GM18511 (cell line): ENCODE results near the gene CWF19L1.
"Not testable (repeated sequence)": the region's sequence is repeated elsewhere in the genome, so short reads cannot be mapped to it uniquely, and the experiment has no call there.

Experiments used
- ATAC-seq: cut with Tn5 transposase; IDR thresholded peaks from one replicate; pipeline ENCODE4 v1.9.1; 2021; ENCODE audit warnings: mild to moderate bottlenecking, moderate library complexity; ENCODE audit not compliant: unreplicated experiment

Gene CWF19L1

DNA sequence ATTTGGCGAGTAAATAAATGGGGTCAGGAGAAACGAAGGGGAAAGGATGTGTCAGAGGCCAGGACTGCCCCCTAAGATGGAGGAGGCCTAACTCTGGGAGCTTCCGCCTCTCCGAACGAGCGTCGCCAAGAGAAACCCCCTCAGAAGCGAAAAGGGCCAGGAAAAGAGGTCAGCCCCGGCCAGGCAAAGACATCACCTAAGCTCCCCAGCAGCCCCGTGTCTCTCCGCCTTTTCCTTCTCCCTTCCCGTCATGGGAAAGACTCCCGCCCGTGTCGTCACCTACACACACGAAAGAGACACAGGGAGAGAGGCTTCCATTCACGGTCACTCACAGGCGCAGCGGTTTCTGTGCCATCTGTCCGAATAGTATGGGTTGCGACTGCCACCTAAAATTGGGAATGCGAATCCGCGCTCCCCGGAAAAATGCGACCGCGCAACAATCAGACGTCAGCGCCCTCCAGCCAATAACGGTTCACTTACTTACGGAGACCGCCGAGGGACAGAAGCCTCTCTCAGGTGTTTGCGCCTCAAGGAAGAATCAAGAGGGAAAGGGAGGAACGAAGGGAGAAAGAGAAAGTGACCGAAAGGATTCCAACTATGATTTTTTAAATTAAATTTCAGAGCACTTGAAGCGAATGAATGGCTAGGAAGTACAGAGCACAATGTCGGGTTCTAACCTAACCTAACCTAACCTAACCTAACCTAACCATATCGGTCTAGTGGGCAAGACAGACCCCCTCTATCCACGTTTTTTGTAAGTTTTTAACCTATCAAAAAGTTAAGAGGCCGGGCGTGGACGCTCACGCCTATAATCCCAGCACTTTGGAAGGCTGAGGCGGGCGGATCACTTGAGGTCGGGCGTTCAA lies at the start of gene CWF19L1:
Gene CWF19L1 (minus strand): TSS at position 400 of the 866 bp plus-strand sequence. CDS start 45 bp downstream, at position 355.
- peak; percentile 88 for ATAC-seq

DNA sequence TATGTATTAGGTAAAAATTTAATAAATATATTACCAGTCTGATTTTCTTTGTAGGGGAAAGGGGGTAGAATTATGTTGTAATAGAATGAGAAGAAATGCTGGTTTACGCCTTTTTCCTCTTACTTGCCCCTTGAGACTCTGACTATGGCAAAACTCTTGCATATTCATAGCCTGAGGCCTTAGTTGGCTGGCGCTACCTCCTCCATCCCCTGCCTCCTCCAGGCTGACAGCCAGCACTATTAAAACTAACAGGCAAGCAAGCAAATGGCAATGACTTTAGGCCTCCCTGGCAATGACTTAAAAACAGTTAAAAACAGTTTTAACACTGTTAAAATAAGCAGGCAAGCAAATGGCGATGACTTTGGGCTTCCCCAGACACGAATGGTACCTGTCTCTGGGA lies 48.2 kb upstream of the CWF19L1 start:
- no peak for ATAC-seq

DNA sequence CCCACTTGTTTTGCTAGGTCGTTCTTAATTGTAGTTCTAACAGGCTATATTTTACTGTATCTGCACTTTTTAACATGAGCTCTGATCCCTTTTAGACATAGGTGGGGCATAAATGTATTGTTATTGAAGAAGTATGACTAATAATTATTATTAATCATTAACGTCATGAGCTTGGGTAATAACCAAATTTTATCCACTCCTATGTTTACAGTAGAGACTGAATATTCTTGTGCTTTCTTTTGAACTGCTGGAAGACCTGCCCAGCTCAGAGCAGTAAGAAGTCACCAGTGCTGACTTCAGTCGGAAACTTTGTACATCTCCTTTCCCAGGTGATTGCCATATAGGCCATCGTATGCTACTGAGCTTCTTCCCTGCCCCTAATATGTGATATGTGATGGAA lies 43.9 kb upstream of the CWF19L1 start:
- no peak for ATAC-seq

DNA sequence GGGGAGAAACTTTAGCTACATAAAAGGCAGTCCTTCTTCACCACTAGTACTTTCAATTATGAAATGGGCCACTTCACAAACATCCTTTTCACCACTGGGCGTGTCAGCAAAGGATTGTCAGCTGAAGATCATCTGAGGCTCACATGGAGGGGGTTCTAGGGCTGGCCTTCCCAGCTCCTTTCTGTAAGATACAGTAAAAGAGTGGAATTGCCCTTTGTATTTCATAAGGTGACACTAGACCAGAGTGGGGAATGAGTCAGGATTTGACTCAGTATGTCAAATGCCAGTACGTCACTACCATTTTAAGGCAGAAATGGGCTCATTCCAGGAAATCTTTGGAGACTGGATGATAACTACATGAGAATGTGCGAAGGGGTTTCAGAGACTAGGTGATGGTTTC lies 40.2 kb upstream of the CWF19L1 start:
- no peak for ATAC-seq

DNA sequence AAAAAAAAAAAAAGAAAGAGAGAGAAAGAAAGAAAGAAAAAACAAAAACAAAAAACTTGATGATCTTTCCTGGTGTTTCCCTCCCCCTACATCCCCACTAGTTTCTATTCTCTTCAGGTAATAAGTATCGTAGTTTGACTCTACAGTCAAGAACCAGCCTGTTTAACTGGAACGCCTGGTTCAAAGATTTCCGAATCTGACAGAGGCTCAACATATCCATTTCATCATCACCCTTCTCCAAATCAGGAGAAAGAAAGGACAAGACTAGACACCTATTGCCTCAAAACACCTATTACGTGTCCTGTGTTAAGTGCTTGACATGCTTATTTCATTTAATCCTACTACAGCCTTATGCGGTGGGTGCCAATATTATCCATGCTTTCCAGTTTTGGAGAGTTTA lies 39.4 kb upstream of the CWF19L1 start:
- ATAC-seq: no peak

DNA sequence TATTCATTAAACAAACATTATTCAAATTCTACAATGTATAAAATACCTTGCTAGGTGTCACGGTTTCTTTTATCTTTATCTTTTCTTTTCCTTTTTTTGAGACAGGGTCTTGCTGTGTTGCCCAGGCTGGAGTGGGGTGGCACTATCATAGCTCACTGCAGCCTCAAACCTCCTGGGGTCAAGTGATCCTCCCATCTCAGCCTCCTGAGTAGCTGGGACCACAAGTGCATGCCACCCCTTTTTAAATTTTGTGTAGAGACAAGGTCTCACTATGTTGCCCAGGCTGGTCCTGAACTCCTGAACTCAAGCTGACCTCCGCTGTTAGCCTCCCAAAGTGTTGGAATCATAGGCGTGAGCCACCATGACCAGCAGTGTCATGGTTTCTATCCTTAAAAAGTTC lies 37.0 kb upstream of the CWF19L1 start:
- ATAC-seq: no peak

DNA sequence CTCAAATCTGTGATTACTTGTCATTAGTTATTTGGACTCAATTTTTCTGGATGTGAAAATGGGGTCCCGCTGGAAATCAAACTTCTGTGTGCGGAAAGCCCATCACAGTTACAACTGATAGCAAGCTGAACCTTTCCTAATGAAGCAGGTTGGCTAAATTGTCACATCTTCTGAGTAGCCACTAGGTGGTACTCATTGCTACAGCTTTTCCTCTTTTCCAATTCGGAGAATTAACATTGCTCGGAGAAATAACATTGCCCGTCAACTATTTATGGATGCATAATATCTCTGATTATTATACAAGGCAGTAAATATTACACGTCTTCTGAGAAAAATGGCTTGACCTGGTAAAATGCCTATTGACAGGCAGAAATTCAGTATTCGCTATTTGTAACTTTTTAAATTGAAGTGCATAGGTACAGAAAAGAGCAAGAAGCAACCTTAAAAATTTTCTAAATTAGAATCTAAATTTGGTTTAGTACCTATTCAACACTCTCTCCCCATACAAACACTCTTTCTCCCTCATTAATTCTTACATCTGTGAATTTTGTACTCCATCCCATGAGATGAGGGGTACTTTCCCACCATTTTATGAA lies 36.4 kb upstream of the CWF19L1 start:
- no peak for ATAC-seq

DNA sequence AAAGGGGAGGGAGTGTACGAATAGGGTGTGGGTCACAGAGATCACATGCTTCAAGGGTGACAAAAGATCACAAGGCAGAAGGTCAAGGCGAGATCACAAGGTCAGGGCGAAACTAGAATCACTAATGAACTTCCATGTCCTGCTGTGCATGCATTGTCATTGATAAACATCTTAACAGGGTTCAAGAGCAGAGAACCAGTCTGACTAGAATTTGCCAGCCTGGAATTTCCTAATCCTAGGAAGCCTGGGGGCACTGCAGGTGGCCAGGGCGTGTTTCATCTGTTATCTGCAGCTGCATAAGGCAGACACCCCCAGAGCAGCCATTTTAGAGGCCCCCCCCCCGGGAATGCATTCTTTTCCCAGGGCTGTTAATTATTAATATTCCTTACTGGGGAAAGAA lies 33.7 kb upstream of the CWF19L1 start:
- not testable (repeated sequence) for ATAC-seq

DNA sequence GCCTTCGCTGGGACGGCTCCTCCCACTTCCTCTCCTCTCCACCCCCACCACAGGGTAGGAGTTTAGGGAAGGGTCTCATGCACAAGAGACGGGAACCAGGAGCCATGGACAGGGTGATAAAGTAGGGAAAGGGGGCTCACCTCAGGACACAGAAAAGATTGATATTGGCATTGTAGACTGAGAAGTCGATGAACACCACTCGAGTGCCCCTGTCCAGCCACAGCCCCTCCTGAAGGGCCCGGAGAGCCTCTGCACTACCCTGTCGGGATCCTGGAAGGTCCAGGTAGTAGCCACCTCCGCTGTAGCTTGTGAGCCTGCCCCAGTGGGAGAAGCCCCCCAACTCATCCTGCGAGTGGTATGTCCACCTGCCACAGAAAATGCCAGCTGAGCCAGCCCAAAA lies 29.8 kb upstream of the CWF19L1 start:
- ATAC-seq: no peak

DNA sequence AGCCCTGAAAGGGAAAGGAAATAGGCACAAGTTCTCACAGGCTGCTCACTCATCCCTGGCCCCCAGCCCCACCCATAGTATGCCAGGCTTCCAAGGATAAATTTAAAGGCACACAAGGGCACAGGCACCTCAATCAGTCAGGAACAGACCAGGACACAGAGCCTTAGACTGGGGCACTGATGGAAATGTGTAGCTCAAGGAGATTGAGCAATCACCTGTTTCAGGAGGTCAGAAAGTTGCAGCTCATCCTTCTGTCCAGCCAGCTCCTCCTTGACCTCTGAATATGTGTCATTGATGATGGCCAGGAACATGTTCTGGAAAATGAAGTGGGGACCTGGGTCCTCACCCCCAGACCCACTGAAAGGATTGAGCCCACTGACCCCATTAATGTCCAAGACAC lies 25.6 kb upstream of the CWF19L1 start:
- ATAC-seq: no peak

DNA sequence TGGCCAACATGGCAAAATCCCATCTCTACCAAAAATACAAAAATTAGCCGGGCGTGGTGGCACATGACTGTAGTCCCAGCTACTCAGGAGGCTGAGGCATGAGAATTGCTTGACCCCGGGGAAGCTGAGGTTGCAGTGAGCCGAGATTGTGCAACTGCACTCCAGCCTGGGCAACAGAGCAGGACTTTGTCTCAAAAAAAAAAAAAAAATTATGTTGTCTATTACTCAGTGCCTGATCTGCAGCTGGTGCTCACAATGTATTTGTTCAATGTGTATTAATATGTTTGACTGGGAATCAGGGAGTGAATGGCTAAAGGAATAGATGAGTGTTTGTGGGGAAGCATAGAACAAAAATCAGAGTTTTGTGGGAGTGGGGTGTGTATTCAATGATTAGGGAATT lies 24.9 kb upstream of the CWF19L1 start:
- not testable (repeated sequence) for ATAC-seq

DNA sequence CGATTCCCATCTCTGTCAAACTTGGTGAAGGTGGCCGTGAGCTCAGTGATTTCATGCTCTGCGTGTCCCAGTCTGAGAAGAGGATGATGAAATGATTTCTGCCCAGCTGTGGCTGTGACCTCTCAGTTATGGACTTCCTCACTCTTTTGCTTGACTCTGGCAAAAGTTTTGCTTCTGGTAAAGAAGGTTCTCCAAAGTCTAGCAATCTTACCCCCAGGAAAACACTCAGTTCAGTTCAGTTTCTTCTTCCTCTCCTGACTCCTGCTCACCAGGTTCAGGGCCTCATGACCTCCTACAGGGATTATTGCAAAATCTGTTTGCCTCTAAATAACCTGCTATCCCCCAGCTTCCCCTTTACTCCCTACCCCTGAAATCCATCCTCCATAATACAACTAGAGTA lies 23.9 kb upstream of the CWF19L1 start:
- ATAC-seq: no peak

DNA sequence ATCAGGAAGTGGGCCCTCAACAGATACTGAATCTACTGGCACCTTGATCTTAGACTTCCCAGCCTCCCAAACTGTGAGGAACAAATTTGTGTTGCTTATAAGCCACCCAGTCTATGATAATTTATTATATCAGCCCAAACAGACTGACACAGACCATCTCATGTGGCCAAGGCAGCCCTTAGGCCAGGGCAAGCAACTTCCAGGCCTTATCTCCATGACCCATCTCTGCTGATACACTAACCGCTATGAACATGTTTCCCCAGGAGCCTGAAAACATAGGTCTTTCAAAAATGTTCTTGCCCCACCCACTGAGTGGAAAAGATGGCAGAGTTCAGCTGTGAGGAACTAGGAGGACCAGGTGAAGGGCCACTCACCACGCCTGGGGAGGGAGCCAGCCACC lies 22.2 kb upstream of the CWF19L1 start:
- no peak for ATAC-seq

DNA sequence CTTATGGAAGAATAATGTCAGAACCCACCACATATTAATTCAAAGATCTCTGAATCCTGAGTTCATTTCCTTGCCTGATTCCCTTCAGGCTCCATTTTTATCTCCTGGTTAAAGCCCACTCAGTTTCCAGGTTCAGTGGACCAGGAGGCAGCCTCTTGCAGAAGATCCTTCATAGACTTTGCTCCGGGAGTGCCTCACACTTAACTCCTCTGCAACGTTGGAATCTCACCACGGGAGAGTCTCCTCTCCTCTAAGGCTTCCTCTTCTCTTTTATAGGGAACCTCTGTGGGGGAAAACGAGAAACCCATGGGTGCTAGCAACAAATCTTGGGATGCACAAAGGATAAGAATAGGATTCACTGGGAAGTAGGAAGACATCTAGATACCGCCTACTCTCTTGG lies 20.8 kb upstream of the CWF19L1 start:
- ATAC-seq: no peak

DNA sequence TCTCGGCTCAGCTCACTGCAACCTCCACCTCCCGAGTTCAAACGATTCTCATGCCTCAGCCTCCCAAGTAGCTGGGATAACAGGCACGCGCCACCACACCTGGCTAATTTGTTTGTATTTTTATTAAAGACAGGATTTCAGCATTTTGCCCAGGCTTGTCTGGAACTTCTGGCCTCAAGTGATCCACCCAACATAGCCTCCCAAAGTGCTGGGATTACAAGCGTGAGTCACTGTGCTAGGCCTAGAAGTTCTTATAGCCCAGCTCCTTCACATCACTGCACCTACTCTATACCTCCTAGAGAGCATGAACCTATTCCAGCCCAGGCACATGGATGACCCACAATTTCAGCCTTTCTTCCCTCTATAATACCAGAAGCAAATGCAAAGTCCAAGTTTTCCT lies 20.3 kb upstream of the CWF19L1 start:
- no peak for ATAC-seq

DNA sequence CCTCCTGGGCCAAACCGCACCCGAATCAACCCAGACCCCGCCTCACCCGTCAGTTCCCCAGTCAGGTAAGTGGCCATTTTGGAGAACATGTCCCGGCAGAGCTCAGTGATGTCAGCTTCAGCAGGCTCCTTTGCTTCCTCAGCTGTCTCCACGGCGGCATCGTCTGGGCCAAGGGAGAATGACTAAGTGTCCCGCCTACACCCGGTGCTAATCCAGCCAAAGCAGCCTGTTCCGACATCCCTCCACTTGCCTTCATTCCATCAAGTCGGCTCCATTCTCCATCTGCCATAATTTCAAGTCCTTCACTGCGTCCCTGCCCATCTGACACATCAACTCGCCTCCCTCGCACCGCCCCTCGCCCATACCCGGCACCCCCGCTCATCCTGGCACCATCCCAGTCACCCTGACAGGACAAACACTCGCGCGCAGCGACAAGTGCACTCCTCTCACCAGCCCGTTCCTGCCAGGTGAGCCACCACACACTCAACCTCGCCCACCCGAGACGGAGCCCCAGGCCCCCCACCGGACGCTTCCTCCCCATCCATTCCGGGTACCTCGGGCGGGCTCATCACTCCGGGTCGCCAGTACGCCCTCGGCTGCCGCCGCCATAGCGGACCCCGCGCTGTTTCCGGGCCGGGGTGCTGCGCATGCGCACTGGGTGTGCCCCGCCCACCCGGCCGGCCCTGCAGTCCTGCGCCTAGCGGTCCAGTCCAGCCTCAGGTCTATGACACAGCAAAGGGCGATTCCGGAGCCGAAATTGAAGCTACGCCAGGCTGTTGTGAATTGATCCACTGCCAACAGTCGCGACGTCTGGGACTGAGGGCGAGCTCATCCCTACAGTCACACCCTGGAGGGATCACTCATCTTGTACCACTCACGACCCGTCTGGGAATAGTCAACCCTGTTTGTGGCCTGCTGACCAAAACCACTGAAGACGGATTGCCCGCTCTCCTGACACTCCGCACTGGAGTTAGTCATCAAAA lies 18.9 kb upstream of the CWF19L1 start, which contains the start of gene BLOC1S2:
Gene BLOC1S2 (minus strand): TSS at position 630 of the 983 bp plus-strand sequence. CDS start 21 bp downstream, at position 609.
- peak; percentile 90 for ATAC-seq

DNA sequence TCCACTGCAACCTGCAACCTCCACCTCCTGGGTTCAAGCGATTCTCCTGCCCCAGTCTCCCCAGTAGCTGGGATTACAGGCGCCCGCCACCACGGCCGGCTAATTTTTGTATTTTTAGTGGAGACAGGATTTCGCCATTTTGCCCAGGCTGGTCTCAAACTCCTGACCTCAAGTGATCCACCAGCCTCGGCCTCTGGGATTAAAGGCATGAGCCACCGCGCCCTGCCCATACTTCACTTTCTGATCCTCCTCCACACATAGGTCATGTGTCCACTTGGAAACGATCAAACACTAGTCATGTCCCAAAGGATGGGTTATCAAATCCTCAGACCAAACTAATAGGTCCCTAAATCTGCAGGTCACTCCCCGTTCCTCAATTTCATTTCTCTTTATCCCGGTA lies 17.9 kb upstream of the CWF19L1 start:
- not testable (repeated sequence) for ATAC-seq

DNA sequence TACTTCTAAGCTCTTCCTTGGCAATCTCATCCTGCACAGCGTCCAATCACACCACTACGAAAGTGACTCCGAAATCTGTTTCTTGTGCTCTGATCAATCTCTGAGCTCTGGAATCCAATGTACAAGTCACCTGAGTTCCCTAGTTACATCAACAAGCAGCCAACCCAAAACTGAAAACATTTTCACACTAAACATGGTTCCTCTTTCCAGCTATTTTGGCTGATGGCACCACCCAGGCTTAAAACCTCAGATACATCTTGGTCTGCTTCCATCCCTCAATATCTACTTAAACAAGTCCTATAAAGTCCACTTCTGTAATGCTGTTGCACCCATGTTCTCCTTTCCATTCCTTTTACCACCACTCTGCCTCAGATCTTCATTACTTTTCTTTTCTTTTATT lies 15.5 kb upstream of the CWF19L1 start:
- ATAC-seq: no peak

DNA sequence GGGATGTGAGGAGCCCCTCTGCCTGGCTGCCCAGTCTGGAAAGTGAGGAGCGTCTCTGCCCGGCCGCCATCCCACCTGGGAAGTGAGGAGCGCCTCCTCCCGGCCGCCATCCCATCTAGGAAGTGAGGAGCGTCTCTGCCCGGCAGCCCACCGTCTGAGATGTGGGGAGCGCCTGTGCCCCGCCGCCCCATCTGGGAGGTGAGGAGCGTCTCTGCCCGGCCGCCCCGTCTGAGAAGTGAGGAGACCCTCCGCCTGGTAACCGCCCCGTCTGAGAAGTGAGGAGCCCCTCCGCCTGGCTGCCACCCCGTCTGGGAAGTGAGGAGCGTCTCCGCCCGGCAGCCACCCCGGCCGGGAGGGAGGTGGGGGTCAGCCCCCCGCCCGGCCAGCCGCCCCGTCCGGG lies 9.5 kb upstream of the CWF19L1 start:
- not testable (repeated sequence) for ATAC-seq

DNA sequence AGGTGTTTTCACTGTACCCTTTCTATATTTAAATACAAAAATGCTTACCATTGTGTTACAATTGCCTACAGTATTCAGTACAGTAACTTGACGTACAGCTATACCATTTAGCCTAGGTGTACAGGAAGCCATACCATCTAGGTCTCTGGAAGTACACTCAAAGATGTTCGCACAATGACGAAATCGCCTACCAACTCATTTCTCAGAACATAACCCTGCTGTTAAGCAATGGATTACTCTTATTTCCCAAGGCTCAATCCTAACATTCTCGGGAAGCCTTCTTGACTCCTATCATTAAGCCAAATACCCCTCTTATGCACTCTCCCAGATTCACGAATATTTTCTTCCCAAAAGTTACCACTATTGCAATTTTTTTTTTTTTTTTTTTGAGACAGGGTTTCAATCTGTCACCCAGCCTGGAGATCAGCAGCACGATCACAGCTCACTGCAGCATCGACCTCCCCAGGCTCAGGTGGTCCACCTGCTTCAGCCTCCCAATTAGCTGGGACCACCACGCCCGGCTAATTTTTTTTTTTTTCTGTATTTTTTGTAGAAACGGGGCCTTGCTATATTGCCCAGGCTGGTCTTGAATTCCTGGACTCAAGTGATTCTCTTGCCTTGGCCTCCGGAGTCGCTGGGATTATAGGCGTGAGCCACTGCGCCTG lies 1.5 kb downstream of the CWF19L1 start:
- no peak for ATAC-seq

DNA sequence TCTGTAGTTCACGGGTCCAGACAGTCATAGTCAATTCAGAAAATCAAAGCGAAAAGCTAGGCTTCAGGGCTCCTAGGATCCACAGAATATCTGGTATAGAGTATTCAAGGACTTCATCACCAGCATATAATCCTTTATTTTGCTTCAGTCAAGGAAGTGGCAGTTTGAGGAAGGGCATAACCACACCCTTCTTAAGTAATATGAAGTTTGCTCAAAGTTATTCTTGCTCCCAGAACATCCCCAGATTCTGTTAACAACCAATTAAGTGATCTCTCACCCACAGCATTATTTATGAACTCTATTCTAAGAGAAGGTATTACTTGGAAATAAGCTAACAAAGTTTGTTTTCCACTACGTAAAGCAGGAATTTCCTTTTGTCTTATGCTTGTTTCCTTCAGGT lies 13.2 kb downstream of the CWF19L1 start:
- no peak for ATAC-seq
